Natural killer cell (primary cell): ENCODE measurements around the gene PYGL. TPM values are rescaled to one million over a fixed set of nuclear protein-coding genes. Genes with fewer than 3 reads are reported as not detected.

ENCODE experiments used
- ATAC-seq, 3 donors: fragments of 150-1000 bp in 2 of 3; fragments of 200-7000 bp in 1 of 3; cut with Tn5 transposase; 1 replicate in 1 of 3; 2 replicates in 2 of 3; pipeline ENCODE4 v1.10.0; 2021; ENCODE audit warnings: mild to moderate bottlenecking in 2 of 3, moderate library complexity in 2 of 3
- DNase-seq, 2 donors: peaks; one replicate each; pipeline versions ENCODE4 v3.0.0 to v3.0.0-alpha.2; 2013 to 2021; ENCODE audit warnings: mixed read lengths in 1 of 2
- H3K27ac ChIP-seq: one replicate; pipeline ENCODE4 v1.5.1; 2013; ENCODE audit warnings: mild to moderate bottlenecking, low read length
- H3K27me3 ChIP-seq: one replicate; pipeline ENCODE4 v1.6.1; 2013; ENCODE audit warnings: low read length; ENCODE audit not compliant: control insufficient read depth, insufficient read depth
- H3K36me3 ChIP-seq: one replicate; pipeline ENCODE4 v1.6.1; 2013; ENCODE audit warnings: low read length; ENCODE audit not compliant: control insufficient read depth, insufficient read depth
- H3K4me1 ChIP-seq: one replicate; pipeline ENCODE4 v1.6.1; 2013; ENCODE audit warnings: low read length; ENCODE audit not compliant: control insufficient read depth, insufficient read depth
- H3K4me3 ChIP-seq: one replicate; pipeline ENCODE4 v1.5.1; 2013; ENCODE audit warnings: low read length
- H3K9me3 ChIP-seq: one replicate; pipeline ENCODE4 v1.6.1; 2013; ENCODE audit warnings: low read length; ENCODE audit not compliant: control insufficient read depth, insufficient read depth
- H3K27ac Mint-ChIP-seq, 2 donors: one replicate each; pipeline ENCODE4 v1.8.0; 2022; ENCODE audit warnings: mild to moderate bottlenecking in 2 of 2, mixed read lengths in 2 of 2, moderate library complexity in 1 of 2
- H3K27me3 Mint-ChIP-seq, 2 donors: one replicate each; pipeline ENCODE4 v1.8.0; 2022; ENCODE audit warnings: low read depth in 2 of 2, mixed read lengths in 2 of 2
- H3K36me3 Mint-ChIP-seq: one replicate; pipeline ENCODE4 v1.8.0; 2022; ENCODE audit warnings: mixed read lengths
- H3K4me1 Mint-ChIP-seq, 2 donors: one replicate each; pipeline ENCODE4 v1.8.0; 2022; ENCODE audit warnings: mixed read lengths in 2 of 2
- H3K4me3 Mint-ChIP-seq: one replicate; pipeline ENCODE4 v1.8.0; 2022; ENCODE audit warnings: mild to moderate bottlenecking, moderate library complexity, mixed read lengths
- H3K9me3 Mint-ChIP-seq, 2 donors: one replicate each; pipeline ENCODE4 v1.8.0; 2022; ENCODE audit warnings: mixed read lengths in 2 of 2
- WGBS: methylation state at CpG from one replicate; pipeline ENCODE4 v1.1.7; 2013; ENCODE audit warnings: missing lambda C conversion rate; ENCODE audit not compliant: insufficient coverage; 5-methylcytosine and 5-hydroxymethylcytosine counted together
- intact Hi-C: fragments of 100-400 bp; cut with micrococcal nuclease; formaldehyde crosslinking; loops from one replicate; pipeline ENCODE4 v1.14.2; 2022
- total RNA-seq, 4 donors: library from RNA; stranded (reverse); fragments of 120-200 nt in 1 of 4; gene quantifications; one replicate each; pipeline versions ENCODE4 v1.2.3 to v1.2.4, GENCODE V29; 2013 to 2022
- TF ChIP-seq, protein P1 (sequence below): fragments of 200-600 bp; IDR thresholded peaks from one replicate; pipeline ENCODE4 v1.8.0; 2022; ENCODE audit warnings: antibody characterized with exemption

PYGL gene
- total RNA-seq, 3 donors from 2014 or later (not counting 1 experiment from before 2014, with no cell fraction given): 2.0 to 22.3 (median 3.2) TPM

- H3K27ac Mint-ChIP-seq: no peak overlapping the region
- TF ChIP-seq, protein P1, sequence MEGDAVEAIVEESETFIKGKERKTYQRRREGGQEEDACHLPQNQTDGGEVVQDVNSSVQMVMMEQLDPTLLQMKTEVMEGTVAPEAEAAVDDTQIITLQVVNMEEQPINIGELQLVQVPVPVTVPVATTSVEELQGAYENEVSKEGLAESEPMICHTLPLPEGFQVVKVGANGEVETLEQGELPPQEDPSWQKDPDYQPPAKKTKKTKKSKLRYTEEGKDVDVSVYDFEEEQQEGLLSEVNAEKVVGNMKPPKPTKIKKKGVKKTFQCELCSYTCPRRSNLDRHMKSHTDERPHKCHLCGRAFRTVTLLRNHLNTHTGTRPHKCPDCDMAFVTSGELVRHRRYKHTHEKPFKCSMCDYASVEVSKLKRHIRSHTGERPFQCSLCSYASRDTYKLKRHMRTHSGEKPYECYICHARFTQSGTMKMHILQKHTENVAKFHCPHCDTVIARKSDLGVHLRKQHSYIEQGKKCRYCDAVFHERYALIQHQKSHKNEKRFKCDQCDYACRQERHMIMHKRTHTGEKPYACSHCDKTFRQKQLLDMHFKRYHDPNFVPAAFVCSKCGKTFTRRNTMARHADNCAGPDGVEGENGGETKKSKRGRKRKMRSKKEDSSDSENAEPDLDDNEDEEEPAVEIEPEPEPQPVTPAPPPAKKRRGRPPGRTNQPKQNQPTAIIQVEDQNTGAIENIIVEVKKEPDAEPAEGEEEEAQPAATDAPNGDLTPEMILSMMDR: no peak
- H3K36me3 Mint-ChIP-seq: no peaks in the 10 kb centered on the region
- no peaks in the 10 kb centered on the region for H3K27me3 ChIP-seq
- H3K4me3 Mint-ChIP-seq: no peak overlapping the region
- no peaks in the 10 kb centered on the region for H3K36me3 ChIP-seq
- WGBS: 76% methylated on average over 1 of the region's 1 CpG
- intact Hi-C loops: no loop called here
- no peaks in the 10 kb centered on the region for H3K9me3 ChIP-seq
- no peaks in the 10 kb centered on the region for H3K4me1 Mint-ChIP-seq
- no peak overlapping the region for H3K4me3 ChIP-seq
- peaks cover 13 to 30% of the 10 kb centered on the region in 2 donors for H3K27me3 Mint-ChIP-seq
- ATAC-seq: no peak
- H3K4me1 ChIP-seq: peaks cover 5% of the 10 kb centered on the region
- no peaks in the 10 kb centered on the region for H3K9me3 Mint-ChIP-seq
- no peak overlapping the region for H3K27ac ChIP-seq
- no peak for DNase-seq
Observed at GRCh38 chr14:50932156-50932555, 12.1 kb downstream of the PYGL start.

- no peak overlapping the region for H3K27ac Mint-ChIP-seq
- DNase-seq (no peak), ATAC-seq (no peak)
- H3K27ac ChIP-seq: no peak overlapping the region
- no peaks in the 10 kb centered on the region for H3K4me1 Mint-ChIP-seq
- H3K36me3 ChIP-seq: no peaks in the 10 kb centered on the region
- no peaks in the 10 kb centered on the region for H3K36me3 Mint-ChIP-seq
- H3K4me3 ChIP-seq: no peak overlapping the region
- H3K9me3 Mint-ChIP-seq: no peaks in the 10 kb centered on the region
- H3K9me3 ChIP-seq: no peaks in the 10 kb centered on the region
- intact Hi-C loops: no loop called here
- 90% methylated on average over 3 of the region's 3 CpGs for WGBS
- no peak overlapping the region for H3K4me3 Mint-ChIP-seq
- peaks cover 13 to 30% of the 10 kb centered on the region in 2 donors for H3K27me3 Mint-ChIP-seq
- peaks cover 5% of the 10 kb centered on the region for H3K4me1 ChIP-seq
- no peaks in the 10 kb centered on the region for H3K27me3 ChIP-seq
- TF ChIP-seq, protein P1: no peak
Observed at GRCh38 chr14:50931559-50931958, 12.7 kb downstream of the PYGL start.

DNA sequence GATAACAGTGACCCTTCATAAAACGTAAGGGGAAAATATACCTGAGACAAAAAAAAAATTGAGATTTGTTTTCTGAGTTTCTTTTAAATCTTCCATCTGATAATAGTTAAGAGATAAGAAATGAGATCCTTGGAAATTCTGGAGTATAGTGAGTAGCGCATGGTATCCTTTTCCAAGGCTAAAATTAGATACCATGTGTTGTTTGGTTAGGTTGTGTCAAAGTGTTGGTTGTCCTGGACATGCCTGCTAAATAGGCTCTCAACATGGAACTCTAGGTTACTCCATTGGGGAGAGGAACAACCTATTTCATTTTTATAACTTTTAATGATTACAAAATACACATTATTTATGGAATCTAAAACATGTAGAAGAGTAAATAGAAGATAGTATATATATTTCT is 14.8 kb downstream of the PYGL start:
- intact Hi-C loops: no loop called here
- H3K36me3 Mint-ChIP-seq: no peaks in the 10 kb centered on the region
- H3K9me3 Mint-ChIP-seq: no peaks in the 10 kb centered on the region
- Histone ChIP-seq H3K9me3 (no peaks in the 10 kb centered on the region), H3K27ac (no peak overlapping the region), H3K4me1 (peaks cover 5% of the 10 kb centered on the region), H3K4me3 (no peak overlapping the region), H3K27me3 (no peaks in the 10 kb centered on the region), H3K36me3 (no peaks in the 10 kb centered on the region)
- no peak overlapping the region for H3K4me3 Mint-ChIP-seq
- peaks cover 12 to 30% of the 10 kb centered on the region in 2 donors for H3K27me3 Mint-ChIP-seq
- DNase-seq: no peak
- no peaks in the 10 kb centered on the region for H3K4me1 Mint-ChIP-seq
- 70% methylated on average over 2 of the region's 2 CpGs for WGBS
- no peak for ATAC-seq
- H3K27ac Mint-ChIP-seq: no peak overlapping the region
- TF ChIP-seq, protein P1: no peak

- no peaks in the 10 kb centered on the region for H3K4me1 Mint-ChIP-seq
- no peak overlapping the region for H3K4me3 ChIP-seq
- H3K27ac ChIP-seq: no peak overlapping the region
- no peaks in the 10 kb centered on the region for H3K9me3 Mint-ChIP-seq
- peak in 1 of 3 donors; percentile 73 for ATAC-seq
- WGBS: 64% methylated on average over 6 of the region's 6 CpGs
- TF ChIP-seq, protein P1: no peak
- intact Hi-C loops: no loop called here
- DNase-seq: no peak
- H3K27me3 Mint-ChIP-seq: peaks cover 7 to 22% of the 10 kb centered on the region in 2 donors
- peaks cover 5% of the 10 kb centered on the region for H3K4me1 ChIP-seq
- H3K27ac Mint-ChIP-seq: no peak overlapping the region
- no peaks in the 10 kb centered on the region for H3K36me3 ChIP-seq
- no peaks in the 10 kb centered on the region for H3K9me3 ChIP-seq
- no peaks in the 10 kb centered on the region for H3K27me3 ChIP-seq
- no peak overlapping the region for H3K4me3 Mint-ChIP-seq
- H3K36me3 Mint-ChIP-seq: no peaks in the 10 kb centered on the region
Observed at GRCh38 chr14:50928002-50928635, 16.2 kb downstream of the PYGL start.
